ENCODE results near the gene ATP10A.

The ATP10A gene

GRCh38 chr15:25775317-25775912, 87.7 kb downstream of the ATP10A start:
- H3K4me1 ChIP-seq (ENCODE audit: insufficient read depth, low read length, severe bottlenecking), result no peaks in the 10 kb centered on the region
- no peak overlapping the region for H3K27ac ChIP-seq (ENCODE audit: low read depth, low read length, poor library complexity, severe bottlenecking)
- no peaks in the 10 kb centered on the region for H4K20me1 ChIP-seq (ENCODE audit: insufficient read depth, low read length)
- TF ChIP-seq EZH2 (IDR thresholded peaks at IDR 0.05; ENCODE audit: borderline replicate concordance, low read length), result no peak
- TF ChIP-seq CTCF (IDR thresholded peaks at IDR 0.05; ENCODE audit: low read length), result no peak
- no peaks in the 10 kb centered on the region for H3K79me2 ChIP-seq (ENCODE audit: insufficient read depth, low read length)
- H3K36me3 ChIP-seq (ENCODE audit: insufficient read depth, low read length), result no peaks in the 10 kb centered on the region
- no peak overlapping the region for H3K4me3 ChIP-seq (ENCODE audit: low read depth, low read length, poor library complexity, severe bottlenecking)
- H3F3A ChIP-seq (ENCODE audit: insufficient read depth, low read length), result no peaks in the 10 kb centered on the region
- no peak overlapping the region for H3K9ac ChIP-seq (ENCODE audit: low read length)
- H3K4me2 ChIP-seq (ENCODE audit: low read length), result no peak overlapping the region
- H3K9me3 ChIP-seq (ENCODE audit: low read length), result no peaks in the 10 kb centered on the region
- H3K9me2 ChIP-seq (ENCODE audit: low read depth, low read length), result no peaks in the 10 kb centered on the region
- no peak overlapping the region for H2AFZ ChIP-seq (ENCODE audit: low read length)
- H3K27me3 ChIP-seq (ENCODE audit: insufficient read depth, low read length), result peaks cover 4% of the 10 kb centered on the region; the same call in 1 of the 2 replicates

- H3K9ac ChIP-seq (ENCODE audit: low read length), result no peak overlapping the region
- no peak overlapping the region for H3K27ac ChIP-seq (ENCODE audit: low read depth, low read length, poor library complexity, severe bottlenecking)
- H3K9me2 ChIP-seq (ENCODE audit: low read depth, low read length), result no peaks in the 10 kb centered on the region
- no peak overlapping the region for H3K4me3 ChIP-seq (ENCODE audit: low read depth, low read length, poor library complexity, severe bottlenecking)
- H2AFZ ChIP-seq (ENCODE audit: low read length), result no peak overlapping the region
- TF ChIP-seq EZH2 (IDR thresholded peaks at IDR 0.05; ENCODE audit: borderline replicate concordance, low read length) (no peak), CTCF (IDR thresholded peaks at IDR 0.05; ENCODE audit: low read length) (no peak)
- no peak overlapping the region for H3K4me2 ChIP-seq (ENCODE audit: low read length)
- peaks cover 4% of the 10 kb centered on the region; the same call in 1 of the 2 replicates for H3K27me3 ChIP-seq (ENCODE audit: insufficient read depth, low read length)
- no peaks in the 10 kb centered on the region for H4K20me1 ChIP-seq (ENCODE audit: insufficient read depth, low read length)
- H3K79me2 ChIP-seq (ENCODE audit: insufficient read depth, low read length), result no peaks in the 10 kb centered on the region
- H3F3A ChIP-seq (ENCODE audit: insufficient read depth, low read length), result no peaks in the 10 kb centered on the region
- no peaks in the 10 kb centered on the region for H3K9me3 ChIP-seq (ENCODE audit: low read length)
- H3K36me3 ChIP-seq (ENCODE audit: insufficient read depth, low read length), result no peaks in the 10 kb centered on the region
- no peaks in the 10 kb centered on the region for H3K4me1 ChIP-seq (ENCODE audit: insufficient read depth, low read length, severe bottlenecking)
Measured at GRCh38 chr15:25774871-25775270, 88.3 kb downstream of the ATP10A start.

- H3K4me3 ChIP-seq (ENCODE audit: low read depth, low read length, poor library complexity, severe bottlenecking), result no peak overlapping the region
- H2AFZ ChIP-seq (ENCODE audit: low read length), result no peak overlapping the region
- H3K27ac ChIP-seq (ENCODE audit: low read depth, low read length, poor library complexity, severe bottlenecking), result no peak overlapping the region
- H3K79me2 ChIP-seq (ENCODE audit: insufficient read depth, low read length), result no peaks in the 10 kb centered on the region
- H3F3A ChIP-seq (ENCODE audit: insufficient read depth, low read length), result no peaks in the 10 kb centered on the region
- H3K36me3 ChIP-seq (ENCODE audit: insufficient read depth, low read length), result no peaks in the 10 kb centered on the region
- no peaks in the 10 kb centered on the region for H3K4me1 ChIP-seq (ENCODE audit: insufficient read depth, low read length, severe bottlenecking)
- peaks cover 4% of the 10 kb centered on the region; the same call in 1 of the 2 replicates for H3K27me3 ChIP-seq (ENCODE audit: insufficient read depth, low read length)
- no peak overlapping the region for H3K9ac ChIP-seq (ENCODE audit: low read length)
- no peak overlapping the region for H3K4me2 ChIP-seq (ENCODE audit: low read length)
- no peaks in the 10 kb centered on the region for H4K20me1 ChIP-seq (ENCODE audit: insufficient read depth, low read length)
- H3K9me2 ChIP-seq (ENCODE audit: low read depth, low read length), result no peaks in the 10 kb centered on the region
- TF ChIP-seq EZH2 (IDR thresholded peaks at IDR 0.05; ENCODE audit: borderline replicate concordance, low read length) (no peak), CTCF (IDR thresholded peaks at IDR 0.05; ENCODE audit: low read length) (no peak)
- no peaks in the 10 kb centered on the region for H3K9me3 ChIP-seq (ENCODE audit: low read length)
Measured at GRCh38 chr15:25773248-25773647, 89.9 kb downstream of the ATP10A start.
